NCI-H2227 (cell line): ENCODE measurements around the gene ACOXL.
A peak's percentile ranks its signal among the peaks of the same experiment; 100 is the strongest.

Experiments used
- DNase-seq: peaks from one replicate; lab custom pipeline; 2025; ENCODE audit not compliant: unreplicated experiment; lab: John Stamatoyannopoulos, UW

Gene ACOXL

DNA sequence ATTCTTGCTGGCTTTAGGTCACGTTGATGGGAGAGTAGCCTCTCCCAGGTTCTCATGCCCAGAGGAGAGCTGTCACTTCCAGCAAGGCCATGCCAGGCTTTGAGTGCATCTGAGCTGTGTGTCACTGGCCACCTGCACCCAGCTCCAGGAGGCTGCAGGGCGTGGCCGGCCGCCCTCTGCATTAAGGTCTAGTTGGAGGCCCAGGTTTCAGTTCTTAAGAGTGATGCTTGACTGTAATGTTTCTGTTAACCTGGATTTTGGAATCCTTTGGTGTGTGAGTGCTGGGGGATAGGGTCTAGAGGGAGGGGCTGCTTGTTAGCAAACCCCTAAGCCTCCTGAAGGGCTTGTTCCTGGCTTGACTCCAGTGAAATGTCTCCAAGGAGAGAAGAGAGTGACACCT is 140.1 kb downstream of the ACOXL start:
- DNase-seq, result no peak

DNA sequence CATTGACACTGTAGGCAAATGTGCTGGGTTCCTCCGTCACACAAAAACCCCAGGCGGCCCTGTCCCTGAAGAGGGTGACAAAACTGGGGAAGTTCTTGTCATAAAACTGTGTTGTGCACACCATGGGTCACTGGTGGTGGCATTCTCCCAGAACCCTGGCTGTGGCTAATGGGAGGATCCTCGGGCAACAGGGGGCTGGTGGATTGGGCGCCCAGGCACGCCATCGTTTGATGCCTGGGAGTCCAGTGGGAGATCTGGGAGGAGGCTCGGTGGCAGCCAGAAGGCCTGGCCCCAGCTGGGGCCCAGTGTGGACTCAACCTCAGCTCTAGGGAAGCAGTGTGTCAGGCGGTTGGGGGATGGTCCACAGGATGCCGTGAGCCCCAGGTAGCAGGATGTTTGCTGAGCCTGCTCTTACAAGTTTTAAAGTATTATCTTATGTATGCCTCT is 140.7 kb downstream of the ACOXL start:
- no peak for DNase-seq

DNA sequence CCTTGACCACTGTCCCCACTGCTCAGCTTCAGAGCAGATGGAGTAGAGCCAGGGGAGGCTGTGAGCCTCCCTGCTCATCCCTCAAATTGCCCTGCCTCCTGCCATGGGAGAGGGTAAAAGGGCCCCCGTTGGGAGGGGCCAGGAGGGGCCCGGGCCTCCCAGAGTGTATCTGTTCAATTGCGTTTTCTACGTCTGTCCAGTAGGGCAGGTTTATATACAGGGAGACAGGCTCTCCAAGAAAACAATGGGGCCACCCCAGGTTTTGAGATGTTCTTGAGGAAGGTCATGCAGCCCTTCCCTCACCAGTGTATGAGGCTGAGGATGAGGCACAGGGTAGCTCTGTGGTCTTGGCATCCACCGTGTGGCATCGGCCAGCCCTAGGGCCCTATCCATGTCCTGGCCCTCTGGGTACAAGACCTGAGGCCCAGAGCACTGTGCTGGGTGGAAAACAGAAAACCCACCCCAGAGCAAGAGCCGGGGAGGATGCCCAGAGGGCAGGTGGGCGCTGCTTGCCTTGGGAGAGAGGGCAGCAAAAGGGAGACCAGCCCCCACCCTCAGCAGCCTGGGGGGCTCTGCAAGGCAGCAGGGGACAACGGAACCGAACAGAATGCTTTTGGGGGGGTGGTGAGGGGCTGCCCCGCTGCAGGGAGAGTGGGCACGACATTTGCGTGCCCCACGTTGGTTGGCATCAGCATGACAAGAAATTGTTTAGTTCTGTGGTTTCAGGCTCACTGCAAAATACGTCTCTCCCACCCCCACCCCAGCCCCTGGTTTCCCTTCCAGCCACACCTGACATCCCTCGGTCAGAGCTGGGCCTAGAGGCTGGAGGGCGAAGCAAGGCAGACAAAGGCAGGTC is 141.5 kb downstream of the ACOXL start:
- DNase-seq, result no peak

DNA sequence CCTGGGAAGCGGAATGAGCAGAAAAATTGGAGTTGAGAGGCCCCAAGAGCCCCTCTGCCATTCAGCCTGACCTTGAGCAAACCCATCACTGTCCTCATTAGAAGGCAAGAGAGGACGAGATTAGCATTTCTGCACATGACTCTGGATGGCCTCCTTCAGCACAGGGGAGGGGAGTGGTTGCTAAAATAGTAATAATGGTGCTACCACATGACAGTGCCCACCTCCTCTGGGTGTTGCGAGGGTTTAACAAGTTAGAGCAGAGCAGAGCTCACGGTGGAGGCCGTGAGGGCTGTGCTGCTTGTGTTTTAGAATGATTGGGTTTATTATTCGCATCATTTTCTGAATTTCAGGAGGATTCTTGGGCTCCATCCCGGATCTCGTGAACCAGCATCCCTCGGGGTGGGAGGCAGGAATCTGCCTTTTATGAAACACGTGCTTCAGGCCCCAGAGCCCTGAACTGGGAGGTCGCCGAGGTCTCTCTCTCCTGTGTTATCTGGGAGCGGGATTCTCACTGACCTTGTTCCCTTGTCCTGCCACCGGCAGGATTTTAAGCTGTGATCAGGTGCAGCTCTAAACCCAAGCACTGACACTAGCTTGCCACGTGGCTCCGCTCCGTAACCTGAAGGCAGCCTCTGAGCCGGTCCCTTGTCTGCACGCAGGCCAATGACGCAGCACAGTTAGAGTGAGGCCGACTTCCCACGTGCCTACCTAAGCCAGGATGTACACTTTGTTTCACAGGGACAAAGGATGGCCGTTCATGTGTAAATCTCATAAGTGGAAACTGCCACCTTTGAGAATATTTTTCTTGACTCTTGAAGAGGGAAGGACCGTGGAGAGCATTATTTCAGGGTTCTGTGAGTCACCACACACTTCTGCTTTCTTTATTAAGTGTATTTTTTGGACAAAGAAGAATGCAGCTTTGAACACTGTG is 142.3 kb downstream of the ACOXL start:
- no peak for DNase-seq

GRCh38 chr2:110875384-110875725 is 143.0 kb downstream of the ACOXL start:
- no peak for DNase-seq

DNA sequence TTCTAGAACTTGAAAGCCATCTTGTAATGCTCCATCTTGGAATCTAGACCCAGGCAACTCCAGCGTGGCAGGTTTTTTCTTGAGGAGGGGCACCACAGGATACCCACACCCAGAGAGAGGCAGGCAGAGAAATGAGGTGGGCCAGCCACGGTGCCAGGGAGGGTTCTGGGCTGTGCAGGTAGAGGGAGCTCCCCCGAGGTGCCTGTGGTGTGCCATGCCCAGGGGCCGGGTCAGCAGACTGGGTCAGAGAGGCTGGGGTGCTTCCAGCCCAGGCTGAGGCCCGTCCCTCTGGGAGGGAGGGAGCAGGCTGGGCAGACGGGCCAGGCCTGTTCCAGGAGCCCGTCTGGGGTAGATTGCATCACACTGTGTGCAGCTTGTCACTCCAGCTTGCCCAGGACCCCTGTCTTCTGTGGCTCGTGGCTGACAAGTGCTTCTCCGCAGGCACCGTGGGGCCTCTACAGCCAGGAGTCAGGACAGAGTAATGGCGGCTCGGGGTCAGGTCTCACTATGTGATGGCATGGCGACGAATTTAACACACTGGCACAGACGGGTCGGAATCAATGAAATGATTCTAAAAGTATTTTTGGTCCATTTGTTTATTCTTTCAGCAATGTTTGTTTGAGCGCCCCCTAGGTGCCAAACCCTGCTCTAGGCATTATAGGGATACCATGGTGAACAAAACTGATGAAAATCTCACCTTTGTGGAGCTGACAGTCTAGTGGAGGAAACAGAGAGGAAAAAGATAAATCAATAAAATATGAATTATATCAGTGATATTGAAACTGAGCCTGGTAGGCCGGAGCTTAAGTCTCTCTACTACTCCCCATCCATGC is 144.0 kb downstream of the ACOXL start:
- DNase-seq, result no peak

DNA sequence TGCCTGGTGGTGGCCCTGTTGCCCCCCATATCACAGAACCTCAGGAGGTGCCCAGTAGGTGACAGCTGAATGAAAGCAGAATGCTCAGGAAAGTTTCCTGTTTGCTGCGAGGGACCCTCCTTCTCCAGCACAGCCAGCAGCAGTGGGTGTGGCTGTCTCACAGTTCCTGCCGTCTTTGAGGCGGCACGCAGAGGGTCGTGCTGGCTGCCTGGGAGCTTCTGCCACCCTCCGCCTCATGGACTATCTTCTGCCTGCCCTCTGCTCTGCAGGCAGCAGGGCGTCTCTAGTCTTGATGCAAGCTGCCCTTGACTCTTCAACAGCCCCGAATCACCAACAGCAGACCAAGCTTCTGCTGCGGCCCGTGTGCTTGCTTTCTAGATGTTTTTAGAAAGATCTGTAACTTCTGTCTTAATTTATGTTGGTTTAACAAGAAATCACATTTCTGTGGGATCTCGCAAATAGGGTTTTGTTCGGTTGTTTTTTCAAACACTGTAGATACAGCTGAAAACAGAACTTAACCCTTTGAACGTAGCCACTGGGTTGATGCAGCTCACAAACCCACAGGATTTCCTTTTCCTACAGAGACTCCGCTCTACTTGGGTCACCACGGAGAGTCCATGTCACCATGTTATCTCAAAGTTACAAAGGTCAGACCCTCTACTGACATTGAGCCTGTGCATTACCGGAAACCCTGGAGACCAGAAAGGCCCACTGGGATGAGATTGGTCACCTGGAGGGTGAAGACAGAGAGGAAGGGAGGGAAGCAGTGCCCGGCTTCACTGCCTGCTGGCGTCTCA is 144.9 kb downstream of the ACOXL start:
- DNase-seq, result no peak

DNA sequence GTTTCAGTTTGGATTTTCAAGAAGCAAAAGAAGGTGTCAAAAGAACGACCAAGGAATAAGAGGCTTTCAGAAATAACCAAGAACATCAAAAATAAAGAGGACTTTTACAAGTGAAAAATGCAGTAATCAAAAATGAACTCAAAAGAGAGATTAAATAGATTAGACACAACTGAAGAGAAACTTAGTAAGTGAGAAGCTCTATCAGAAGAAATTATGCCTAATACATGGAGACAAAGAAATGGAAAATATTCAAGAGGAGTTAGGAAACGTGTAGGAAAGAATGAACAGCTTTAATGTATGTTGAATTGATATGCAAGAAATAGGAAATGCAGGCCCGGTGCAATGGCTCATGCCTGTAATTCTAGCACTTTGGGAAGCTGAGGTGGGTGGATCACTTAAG is 145.8 kb downstream of the ACOXL start:
- DNase-seq, result no peak

DNA sequence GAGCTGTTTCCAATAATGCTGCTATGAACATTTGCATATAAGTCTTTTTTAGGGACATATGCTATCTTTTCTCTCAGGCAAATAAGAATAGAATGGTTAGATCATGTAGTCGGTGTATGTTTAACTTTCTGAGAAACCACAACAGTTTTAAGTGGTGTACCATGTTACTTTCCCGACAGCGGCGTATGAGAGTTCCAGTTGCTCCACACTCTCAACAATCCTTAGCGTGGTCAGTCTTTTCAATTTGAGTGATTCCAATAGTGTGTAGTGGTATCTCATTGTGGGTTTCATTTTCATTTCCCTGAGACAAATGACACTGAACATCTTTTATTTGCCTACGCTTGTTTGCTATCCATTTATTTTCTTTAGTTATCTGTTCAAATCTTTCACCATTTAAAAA is 149.5 kb downstream of the ACOXL start:
- DNase-seq, result no peak

DNA sequence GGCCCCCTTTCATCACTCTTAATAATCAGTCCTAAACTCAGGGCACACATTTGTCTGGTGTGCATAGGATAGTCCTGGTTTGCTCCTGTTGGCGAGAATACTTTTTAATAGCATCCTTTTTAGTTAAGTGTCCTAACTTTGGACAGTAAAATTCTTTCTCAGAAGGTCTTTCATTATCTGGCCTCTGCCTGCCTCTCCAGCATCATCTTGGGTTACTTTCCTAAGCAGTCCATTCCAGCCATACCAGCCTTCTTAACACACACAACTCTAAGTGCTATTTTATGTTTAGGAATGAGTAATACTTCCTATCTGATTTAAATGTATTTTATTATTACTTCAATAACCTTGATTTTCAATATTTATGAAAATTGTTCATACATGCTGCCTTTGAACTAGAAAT is 151.0 kb downstream of the ACOXL start:
- DNase-seq, result no peak

DNA sequence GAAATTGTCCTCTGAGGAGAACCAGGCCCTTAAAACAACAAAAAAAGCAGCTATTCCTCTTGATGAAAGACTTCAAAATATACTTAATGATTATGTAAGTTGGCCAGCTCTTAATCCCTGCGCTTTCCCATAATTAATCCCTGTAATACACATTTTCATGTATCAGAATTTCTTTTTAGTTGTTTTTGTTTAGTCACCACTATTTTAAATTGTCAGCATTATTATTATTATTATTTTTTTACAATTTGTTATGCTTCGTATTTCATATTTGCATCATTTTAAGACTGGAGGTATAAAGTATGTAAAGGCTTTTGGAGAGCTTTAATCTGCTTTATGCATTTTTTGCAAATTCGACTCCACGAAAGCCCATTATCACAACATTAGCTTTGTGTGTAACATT is 152.9 kb downstream of the ACOXL start:
- no peak for DNase-seq

DNA sequence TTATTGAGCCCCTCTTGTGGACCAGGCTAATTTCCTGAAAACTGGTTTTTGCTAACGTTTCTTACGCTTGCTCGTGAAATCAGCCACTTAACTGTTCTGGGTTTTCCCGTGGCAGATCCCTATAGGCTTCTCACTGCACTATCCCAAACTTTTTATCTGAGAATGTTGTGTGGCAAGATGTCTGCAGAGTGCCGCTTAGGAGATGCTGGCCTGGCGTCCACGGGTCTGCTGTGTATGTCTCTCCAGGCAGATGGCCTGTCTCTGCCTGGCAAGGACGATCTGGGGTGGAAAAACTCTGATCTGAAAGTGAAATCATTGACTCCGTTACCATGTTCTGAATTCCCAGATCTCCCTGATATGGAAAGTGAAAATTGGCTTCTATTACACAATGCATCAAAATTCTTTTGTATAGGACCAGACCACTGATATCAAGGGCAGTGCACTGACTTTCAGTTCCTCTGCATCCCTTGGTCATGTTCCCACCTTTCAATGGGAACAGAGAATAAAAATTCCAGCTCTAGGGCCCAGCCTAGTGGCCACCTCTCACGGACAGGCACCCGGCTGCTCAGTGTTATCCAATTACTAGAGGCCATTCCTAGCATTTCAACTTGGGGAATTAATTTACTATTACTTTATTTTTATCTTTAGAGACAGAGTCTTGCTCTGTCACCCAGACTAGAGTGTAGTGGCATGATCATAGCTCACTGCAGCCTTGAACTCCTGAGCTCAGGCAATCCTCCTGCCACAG is 154.6 kb downstream of the ACOXL start:
- no peak for DNase-seq

- DNase-seq, result no peak
Observed at GRCh38 chr2:110888411-110888810, 156.0 kb downstream of the ACOXL start.

GRCh38 chr2:110891626-110892025 is 159.3 kb downstream of the ACOXL start:
- DNase-seq, result no peak

- DNase-seq, result no peak
Observed at GRCh38 chr2:110896226-110896625, 163.9 kb downstream of the ACOXL start.

DNA sequence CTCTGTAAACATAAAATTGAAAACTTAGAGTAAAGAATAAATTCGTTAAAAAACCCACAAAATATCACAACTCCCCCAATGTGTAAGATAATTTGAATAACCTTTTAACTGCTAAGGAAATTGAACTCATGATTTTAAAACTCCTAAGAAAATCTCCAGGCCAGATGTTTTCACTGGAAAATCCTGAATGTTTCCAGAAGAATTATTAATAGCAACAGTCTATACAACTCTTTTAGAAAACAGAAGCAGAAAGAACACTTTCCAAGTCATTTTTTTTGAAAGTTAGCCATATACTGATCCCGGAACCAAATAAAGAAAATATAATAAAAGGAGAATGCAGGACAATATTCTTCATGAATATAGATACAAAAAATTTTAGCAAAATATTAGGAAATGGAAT is 165.6 kb downstream of the ACOXL start:
- DNase-seq, result no peak

GRCh38 chr2:110900191-110900590 is 167.8 kb downstream of the ACOXL start:
- DNase-seq, result no peak

DNA sequence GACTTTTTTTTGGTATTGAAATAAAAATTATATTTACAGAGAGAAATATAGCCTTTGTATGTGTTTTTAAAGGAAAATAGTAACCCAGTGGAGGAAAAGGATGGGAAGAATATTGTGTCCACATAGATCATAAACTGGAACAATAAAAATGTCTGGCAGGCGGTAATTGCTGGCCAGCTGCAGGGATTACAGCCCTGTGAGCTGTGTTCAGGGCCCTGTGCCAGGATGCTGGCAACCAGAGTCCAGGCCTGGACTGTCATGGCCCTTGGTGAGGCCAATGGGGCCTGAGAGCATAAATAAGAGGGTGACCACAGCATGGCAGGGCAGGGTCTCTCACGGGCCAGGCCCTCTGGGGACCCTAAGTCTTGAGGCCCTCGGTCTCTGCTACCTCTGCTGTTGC is 171.2 kb downstream of the ACOXL start:
- peak; percentile 13 for DNase-seq

DNA sequence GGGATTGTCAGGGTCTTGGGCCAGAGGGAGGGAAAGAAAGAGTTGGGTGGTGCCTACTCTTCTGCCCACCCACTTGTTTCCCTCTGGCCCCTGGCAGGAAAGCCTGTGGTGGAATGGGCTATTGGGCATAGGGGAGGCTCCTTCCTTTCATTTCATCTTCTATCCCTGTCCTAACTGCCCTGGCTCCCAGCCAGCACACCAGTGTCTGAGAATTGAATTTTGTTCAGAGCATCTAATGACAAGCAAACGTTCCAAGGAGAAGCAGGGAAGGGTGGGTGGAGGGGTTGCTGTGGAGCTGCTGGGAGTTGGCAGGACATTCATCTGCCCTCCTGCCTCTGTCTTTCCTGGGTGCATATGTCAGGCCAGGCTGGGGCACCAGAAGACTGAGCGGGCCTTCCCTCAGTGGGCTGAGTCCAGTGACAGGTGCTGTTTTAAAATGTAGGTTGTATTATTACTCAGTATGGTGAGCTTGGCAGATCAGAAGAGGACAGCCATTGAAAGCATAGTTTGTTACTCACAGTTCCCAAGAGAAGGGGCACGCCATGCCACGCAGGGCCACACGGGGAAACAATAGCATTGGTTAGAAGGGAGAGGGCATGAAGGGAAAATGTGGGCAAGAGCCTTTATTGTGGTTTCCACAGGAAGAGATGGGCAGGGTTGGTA is 171.9 kb downstream of the ACOXL start:
- no peak for DNase-seq
